ENCODE results near the gene EIF3I.
A peak's percentile ranks its signal among the peaks of the same experiment; 100 is the strongest.
"Not testable (repeated sequence)": the region's sequence is repeated elsewhere in the genome, so short reads cannot be mapped to it uniquely, and the experiment has no call there.

The EIF3I gene

DNA sequence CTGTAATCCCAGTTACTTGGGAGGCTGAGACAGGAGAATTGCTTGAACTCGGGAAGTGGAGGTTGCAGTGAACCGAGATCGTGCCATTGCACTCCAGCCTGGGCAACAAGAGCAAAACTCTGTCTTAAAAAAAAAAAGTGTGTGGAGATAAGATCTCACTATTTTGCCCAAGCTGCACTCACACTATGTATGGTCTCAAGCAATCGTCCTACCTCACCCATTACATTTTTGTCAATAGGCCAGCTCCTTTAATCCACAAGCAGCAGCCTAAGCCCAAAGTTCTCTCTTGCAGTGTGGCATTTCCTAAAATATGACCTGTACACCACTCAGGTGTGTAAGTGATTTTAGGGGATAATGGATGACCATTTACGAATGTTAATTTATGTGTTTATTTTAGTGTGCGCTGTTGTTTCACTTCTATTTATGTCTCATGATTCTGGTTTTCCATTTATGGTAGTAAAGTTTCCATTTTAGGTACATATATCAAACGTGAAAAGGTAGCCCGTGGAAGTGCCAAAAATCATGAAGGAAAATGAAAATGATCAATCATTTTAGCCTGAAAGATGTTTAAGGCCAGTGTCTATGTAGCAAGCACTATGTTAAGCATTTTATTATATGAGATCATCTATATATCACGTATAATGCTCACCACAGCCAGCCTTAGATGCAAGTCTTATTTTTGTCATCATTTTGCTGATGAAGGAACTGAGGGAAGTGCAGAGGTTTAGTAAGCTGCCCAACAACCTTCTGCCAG lies 34.4 kb downstream of the EIF3I start:
- H3K36me3 Mint-ChIP-seq (ENCODE audit: low read depth) = no peaks in the 10 kb centered on the region
- H3K27me3 Mint-ChIP-seq (ENCODE audit: low read depth, poor library complexity) = peaks cover 20% of the 10 kb centered on the region
- H3K27ac Mint-ChIP-seq = no peak overlapping the region
- TF ChIP-seq, protein P1, sequence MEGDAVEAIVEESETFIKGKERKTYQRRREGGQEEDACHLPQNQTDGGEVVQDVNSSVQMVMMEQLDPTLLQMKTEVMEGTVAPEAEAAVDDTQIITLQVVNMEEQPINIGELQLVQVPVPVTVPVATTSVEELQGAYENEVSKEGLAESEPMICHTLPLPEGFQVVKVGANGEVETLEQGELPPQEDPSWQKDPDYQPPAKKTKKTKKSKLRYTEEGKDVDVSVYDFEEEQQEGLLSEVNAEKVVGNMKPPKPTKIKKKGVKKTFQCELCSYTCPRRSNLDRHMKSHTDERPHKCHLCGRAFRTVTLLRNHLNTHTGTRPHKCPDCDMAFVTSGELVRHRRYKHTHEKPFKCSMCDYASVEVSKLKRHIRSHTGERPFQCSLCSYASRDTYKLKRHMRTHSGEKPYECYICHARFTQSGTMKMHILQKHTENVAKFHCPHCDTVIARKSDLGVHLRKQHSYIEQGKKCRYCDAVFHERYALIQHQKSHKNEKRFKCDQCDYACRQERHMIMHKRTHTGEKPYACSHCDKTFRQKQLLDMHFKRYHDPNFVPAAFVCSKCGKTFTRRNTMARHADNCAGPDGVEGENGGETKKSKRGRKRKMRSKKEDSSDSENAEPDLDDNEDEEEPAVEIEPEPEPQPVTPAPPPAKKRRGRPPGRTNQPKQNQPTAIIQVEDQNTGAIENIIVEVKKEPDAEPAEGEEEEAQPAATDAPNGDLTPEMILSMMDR (IDR thresholded peaks at IDR 0.05) = no peak
- H3K4me3 Mint-ChIP-seq = no peak overlapping the region
- no peaks in the 10 kb centered on the region for H3K9me3 Mint-ChIP-seq
- DNase-seq = no peak
- H3K4me1 Mint-ChIP-seq = peaks cover 18% of the 10 kb centered on the region

DNA sequence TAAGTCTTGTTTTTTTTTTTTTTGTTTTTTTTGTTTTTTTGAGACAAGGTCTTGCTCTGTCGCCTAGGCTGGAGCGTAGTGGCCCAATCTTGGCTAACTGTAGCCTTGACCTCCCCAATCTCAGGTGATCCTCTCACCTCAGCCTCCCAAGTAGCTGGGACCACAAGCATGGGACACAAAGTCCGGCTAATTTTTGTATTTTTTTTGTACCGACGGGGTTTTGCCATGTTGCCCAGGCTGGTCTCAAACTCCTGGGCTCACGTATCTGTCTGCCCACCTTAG lies 35.0 kb downstream of the EIF3I start:
- TF ChIP-seq, protein P1 (IDR thresholded peaks at IDR 0.05) = no peak
- peaks cover 17% of the 10 kb centered on the region for H3K27me3 Mint-ChIP-seq (ENCODE audit: low read depth, poor library complexity)
- peaks cover 13% of the 10 kb centered on the region for H3K4me1 Mint-ChIP-seq
- no peak overlapping the region for H3K27ac Mint-ChIP-seq
- no peak for DNase-seq
- H3K36me3 Mint-ChIP-seq (ENCODE audit: low read depth) = no peaks in the 10 kb centered on the region
- H3K4me3 Mint-ChIP-seq = no peak overlapping the region
- H3K9me3 Mint-ChIP-seq = no peaks in the 10 kb centered on the region

DNA sequence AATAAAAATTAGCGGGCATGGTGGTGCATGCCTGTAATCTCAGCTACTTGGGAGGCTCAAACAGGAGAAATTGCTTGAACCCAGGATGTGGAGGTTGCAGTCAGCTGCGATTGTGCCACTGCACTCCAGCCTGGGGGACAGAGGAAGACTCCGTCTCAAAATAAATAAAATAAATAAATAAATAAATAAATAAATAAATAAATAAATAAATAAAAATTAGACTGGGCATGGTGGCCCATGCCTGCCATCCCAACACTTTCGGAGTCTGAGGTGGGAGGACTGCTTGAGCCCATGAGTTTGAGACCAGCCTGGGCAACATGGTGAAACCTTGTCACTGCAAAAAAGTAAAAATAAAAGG lies 41.0 kb downstream of the EIF3I start:
- DNase-seq; H3K27ac Mint-ChIP-seq; H3K9me3 Mint-ChIP-seq; H3K4me1 Mint-ChIP-seq; H3K36me3 Mint-ChIP-seq (ENCODE audit: low read depth); H3K4me3 Mint-ChIP-seq: not testable (repeated sequence)
- peaks cover 18% of the 10 kb centered on the region for H3K27me3 Mint-ChIP-seq (ENCODE audit: low read depth, poor library complexity)

DNA sequence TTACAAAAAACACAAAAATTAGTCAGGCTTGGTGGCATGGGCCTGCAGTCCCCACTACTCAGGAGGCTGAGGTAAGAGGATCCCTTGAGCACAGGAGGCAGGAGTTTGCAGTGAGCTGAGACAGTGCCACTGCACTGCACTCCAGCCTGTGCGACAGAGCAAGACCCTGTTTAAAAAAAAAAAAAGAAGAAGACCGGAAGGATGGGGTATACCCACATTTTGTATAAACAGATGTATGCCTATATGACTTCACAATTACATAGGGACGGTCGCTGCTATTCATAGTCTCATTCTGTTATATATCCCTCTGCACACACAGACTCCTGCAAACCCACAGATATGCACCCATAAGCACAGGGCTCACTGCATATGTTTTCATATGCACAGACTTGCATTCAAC lies 41.5 kb downstream of the EIF3I start:
- no peak overlapping the region for H3K4me3 Mint-ChIP-seq
- H3K4me1 Mint-ChIP-seq = no peaks in the 10 kb centered on the region
- peaks cover 19% of the 10 kb centered on the region for H3K27me3 Mint-ChIP-seq (ENCODE audit: low read depth, poor library complexity)
- peak overlapping the region; percentile 53 for H3K27ac Mint-ChIP-seq
- TF ChIP-seq, protein P1 (IDR thresholded peaks at IDR 0.05) = no peak
- DNase-seq = no peak
- H3K36me3 Mint-ChIP-seq (ENCODE audit: low read depth) = no peaks in the 10 kb centered on the region
- H3K9me3 Mint-ChIP-seq = no peaks in the 10 kb centered on the region

DNA sequence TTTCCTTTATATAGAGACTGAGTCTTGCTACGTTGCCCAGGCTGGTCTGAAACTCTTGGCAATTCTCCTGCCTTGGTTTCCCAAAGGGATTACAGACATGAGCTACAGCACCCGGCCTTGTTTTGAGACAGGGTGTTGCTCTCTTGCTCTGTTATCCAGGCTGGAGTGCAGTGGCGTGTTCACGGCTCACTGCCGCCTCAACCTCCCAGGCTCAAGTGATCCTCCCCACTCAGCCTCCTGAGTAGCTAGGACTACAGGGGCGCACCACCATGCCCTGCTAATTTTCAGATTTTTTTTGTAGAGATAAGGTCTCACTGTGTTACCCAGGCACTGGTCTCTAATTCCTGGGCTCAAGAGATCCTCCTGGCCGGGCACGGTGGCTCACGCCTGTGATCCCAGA lies 43.6 kb downstream of the EIF3I start:
- Mint-ChIP-seq H3K4me1 (no peaks in the 10 kb centered on the region), H3K36me3 (ENCODE audit: low read depth) (no peaks in the 10 kb centered on the region), H3K9me3 (no peaks in the 10 kb centered on the region), H3K4me3 (no peak overlapping the region), H3K27ac (no peak overlapping the region), H3K27me3 (ENCODE audit: low read depth, poor library complexity) (peaks cover 14% of the 10 kb centered on the region)
- TF ChIP-seq, protein P1 (IDR thresholded peaks at IDR 0.05) = no peak
- no peak for DNase-seq

DNA sequence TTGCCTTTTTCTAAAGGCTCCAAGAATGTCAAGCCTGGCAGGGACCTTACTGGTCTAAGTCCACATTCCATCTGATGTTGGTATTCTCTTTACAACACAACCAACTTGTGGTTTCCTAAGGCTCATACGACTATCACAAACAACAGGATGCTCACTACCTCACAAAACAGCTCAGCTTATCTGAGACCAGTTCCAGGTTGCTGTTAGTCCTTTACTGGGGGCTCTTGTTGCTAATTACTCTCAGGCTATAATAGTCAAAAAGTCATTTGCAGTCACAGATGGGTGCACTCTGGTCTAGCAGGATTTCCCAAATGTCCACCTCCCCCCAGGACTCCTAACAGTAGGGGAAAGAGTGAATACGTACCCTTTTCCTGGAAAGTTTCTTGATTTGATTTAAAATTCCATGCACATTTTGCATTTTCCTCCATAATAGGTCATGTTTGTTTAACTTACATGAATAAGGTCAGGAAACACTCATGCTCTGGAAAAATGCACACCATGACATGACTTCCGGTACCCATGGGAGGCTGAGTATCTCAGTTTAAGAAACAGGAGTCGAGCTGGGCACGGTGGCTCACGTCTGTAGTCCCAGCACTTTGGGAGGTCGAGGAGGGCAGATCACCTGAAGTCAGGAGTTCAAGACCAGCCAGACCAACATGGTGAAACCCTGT lies 44.8 kb downstream of the EIF3I start:
- Mint-ChIP-seq H3K27ac (no peak overlapping the region), H3K4me1 (no peaks in the 10 kb centered on the region), H3K36me3 (ENCODE audit: low read depth) (no peaks in the 10 kb centered on the region), H3K4me3 (no peak overlapping the region), H3K27me3 (ENCODE audit: low read depth, poor library complexity) (peaks cover 14% of the 10 kb centered on the region), H3K9me3 (no peaks in the 10 kb centered on the region)
- no peak for DNase-seq
- TF ChIP-seq, protein P1 (IDR thresholded peaks at IDR 0.05) = no peak

All from nephron progenitor cell (in vitro differentiated cells).